Endothelial cell of umbilical vein (primary cell): ENCODE results near the gene OR7A10.

Experiments used
- EZH2 ChIP-seq: IDR thresholded peaks from 2 replicates; pipeline ENCODE4 v1.6.1; 2012; ENCODE audit warnings: borderline replicate concordance, low read depth, mild to moderate bottlenecking, moderate library complexity, low read length, inconsistent platforms; ENCODE audit not compliant: severe bottlenecking
- GATA2 ChIP-seq: IDR thresholded peaks from 2 replicates; pipeline ENCODE4 v1.7.0; 2011; ENCODE audit warnings: low read depth, mild to moderate bottlenecking, moderate library complexity, mixed read lengths, low read length; ENCODE audit not compliant: insufficient read length, insufficient read depth
- JUN ChIP-seq: IDR thresholded peaks from 2 replicates; pipeline ENCODE4 v1.6.1; 2011; ENCODE audit warnings: borderline replicate concordance, low read depth; ENCODE audit not compliant: insufficient read length, insufficient read depth
- POLR2A ChIP-seq: IDR thresholded peaks from 2 replicates; pipeline ENCODE4 v1.6.1; 2012; ENCODE audit warnings: low read depth, mild to moderate bottlenecking, control low read depth, low read length
- POLR2AphosphoS5 ChIP-seq: IDR thresholded peaks from 2 replicates; pipeline ENCODE4 v1.6.1; 2012; ENCODE audit warnings: low read depth, mild to moderate bottlenecking, control low read depth, low read length, moderate library complexity; ENCODE audit not compliant: insufficient read depth
- TF ChIP-seq, protein P1 (sequence below), 2 donors: IDR thresholded peaks; 1 replicate in 1 of 2; 2 replicates in 1 of 2; pipeline ENCODE4 v1.5.1; 2011; ENCODE audit warnings: low read length in 2 of 2, mild to moderate bottlenecking in 2 of 2, moderate library complexity in 2 of 2, control low read depth in 1 of 2, inconsistent platforms in 1 of 2, low read depth in 1 of 2; ENCODE audit not compliant: insufficient read depth in 1 of 2; ENCODE audit errors: extremely low read depth in 1 of 2

DNA sequence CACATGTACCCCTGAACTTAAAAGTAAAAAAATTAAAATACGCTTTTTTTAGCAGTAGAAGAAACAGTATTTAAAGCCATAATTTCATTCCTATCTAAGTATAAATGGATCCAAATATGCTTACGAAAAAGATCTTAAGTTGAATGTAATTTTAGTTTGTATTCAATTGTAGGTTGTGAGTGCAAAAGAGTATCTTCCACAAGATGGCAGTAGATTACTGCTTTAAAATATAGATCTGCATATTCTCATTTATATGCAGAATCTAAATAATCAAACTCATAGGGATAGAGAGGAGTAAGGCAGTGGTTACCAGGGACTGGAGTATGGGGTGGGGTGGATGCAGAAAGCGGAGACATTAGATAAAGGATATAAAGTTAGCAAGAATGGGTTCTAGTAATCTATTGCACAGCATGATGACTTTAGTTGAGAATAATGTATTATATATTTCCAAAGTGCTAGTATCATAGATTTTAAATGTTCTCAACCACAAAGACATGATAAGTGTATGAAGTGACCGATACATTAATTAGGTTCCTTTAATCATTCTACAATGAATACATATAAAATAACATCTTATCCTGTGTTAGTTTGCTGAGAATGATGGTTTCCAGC lies 23.0 kb upstream of the OR7A10 start:
- TF ChIP-seq, protein P1, sequence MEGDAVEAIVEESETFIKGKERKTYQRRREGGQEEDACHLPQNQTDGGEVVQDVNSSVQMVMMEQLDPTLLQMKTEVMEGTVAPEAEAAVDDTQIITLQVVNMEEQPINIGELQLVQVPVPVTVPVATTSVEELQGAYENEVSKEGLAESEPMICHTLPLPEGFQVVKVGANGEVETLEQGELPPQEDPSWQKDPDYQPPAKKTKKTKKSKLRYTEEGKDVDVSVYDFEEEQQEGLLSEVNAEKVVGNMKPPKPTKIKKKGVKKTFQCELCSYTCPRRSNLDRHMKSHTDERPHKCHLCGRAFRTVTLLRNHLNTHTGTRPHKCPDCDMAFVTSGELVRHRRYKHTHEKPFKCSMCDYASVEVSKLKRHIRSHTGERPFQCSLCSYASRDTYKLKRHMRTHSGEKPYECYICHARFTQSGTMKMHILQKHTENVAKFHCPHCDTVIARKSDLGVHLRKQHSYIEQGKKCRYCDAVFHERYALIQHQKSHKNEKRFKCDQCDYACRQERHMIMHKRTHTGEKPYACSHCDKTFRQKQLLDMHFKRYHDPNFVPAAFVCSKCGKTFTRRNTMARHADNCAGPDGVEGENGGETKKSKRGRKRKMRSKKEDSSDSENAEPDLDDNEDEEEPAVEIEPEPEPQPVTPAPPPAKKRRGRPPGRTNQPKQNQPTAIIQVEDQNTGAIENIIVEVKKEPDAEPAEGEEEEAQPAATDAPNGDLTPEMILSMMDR (IDR thresholded peaks at IDR 0.05; ENCODE audit: extremely low read depth in 1 of 2, insufficient read depth in 1 of 2, low read depth in 1 of 2, low read length in 2 of 2): peak in 1 of 2 donors; percentile 20
- no peak for TF ChIP-seq JUN
- no peak for TF ChIP-seq POLR2A
- no peak for TF ChIP-seq GATA2
- TF ChIP-seq POLR2AphosphoS5: no peak
- TF ChIP-seq EZH2: no peak
